KG1 (cell line): ENCODE data around the gene SMAD6.

Source experiments
- DNase-seq: peaks from one replicate; lab custom pipeline; 2025; lab: John Stamatoyannopoulos, UW

SMAD6 gene

GRCh38 chr15:66721501-66721937, 19.5 kb downstream of the SMAD6 start:
- no peak for DNase-seq

GRCh38 chr15:66721954-66722353, 19.9 kb downstream of the SMAD6 start:
- DNase-seq = no peak

GRCh38 chr15:66722757-66723540, 20.9 kb downstream of the SMAD6 start:
- DNase-seq = no peak

GRCh38 chr15:66723826-66724731, 22.0 kb downstream of the SMAD6 start:
- DNase-seq = no peak

GRCh38 chr15:66724732-66725463, 22.9 kb downstream of the SMAD6 start:
- no peak for DNase-seq

GRCh38 chr15:66725464-66725785, 23.4 kb downstream of the SMAD6 start:
- no peak for DNase-seq

GRCh38 chr15:66726386-66726785, 24.4 kb downstream of the SMAD6 start:
- DNase-seq = no peak

GRCh38 chr15:66729331-66729951, 27.4 kb downstream of the SMAD6 start:
- DNase-seq = no peak

GRCh38 chr15:66730168-66731021, 28.4 kb downstream of the SMAD6 start:
- DNase-seq = no peak

GRCh38 chr15:66733976-66734375, 31.9 kb downstream of the SMAD6 start:
- no peak for DNase-seq

- DNase-seq = no peak
Observed at GRCh38 chr15:66734961-66735908, 33.2 kb downstream of the SMAD6 start.

- DNase-seq = no peak
Observed at GRCh38 chr15:66735909-66736305, 33.9 kb downstream of the SMAD6 start.

GRCh38 chr15:66737243-66738010, 35.4 kb downstream of the SMAD6 start:
- DNase-seq = no peak

GRCh38 chr15:66738116-66738515, 36.1 kb downstream of the SMAD6 start:
- no peak for DNase-seq

- DNase-seq = no peak
Observed at GRCh38 chr15:66738595-66738994, 36.6 kb downstream of the SMAD6 start.

- no peak for DNase-seq
Observed at GRCh38 chr15:66739287-66739686, 37.3 kb downstream of the SMAD6 start.

GRCh38 chr15:66740802-66741201, 38.8 kb downstream of the SMAD6 start:
- no peak for DNase-seq

- DNase-seq = no peak
Observed at GRCh38 chr15:66741646-66742045, 39.6 kb downstream of the SMAD6 start.

GRCh38 chr15:66742286-66742685, 40.2 kb downstream of the SMAD6 start:
- DNase-seq = no peak
